Renal pelvis (tissue), 4 donors: ENCODE data around the gene RNF32. TPM values are rescaled to one million over a fixed set of nuclear protein-coding genes. Genes with fewer than 3 reads are reported as not detected.
"Not testable (repeated sequence)": the region's sequence is repeated elsewhere in the genome, so short reads cannot be mapped to it uniquely, and the experiment has no call there.

ENCODE experiments used
- DNase-seq: peaks from one replicate; pipeline ENCODE4 v3.0.0-alpha.2; 2013
- polyA plus RNA-seq, 3 donors: library from polyadenylated mRNA; unstranded; fragments of 120-200 nt; gene quantifications; one replicate each; pipeline ENCODE4 v1.2.1, GENCODE V29; 2013; ENCODE audit not compliant: insufficient read length in 3 of 3

The RNF32 gene
- polyA plus RNA-seq, 3 donors: 2.7 to 4.3 (median 3.5) TPM

DNA sequence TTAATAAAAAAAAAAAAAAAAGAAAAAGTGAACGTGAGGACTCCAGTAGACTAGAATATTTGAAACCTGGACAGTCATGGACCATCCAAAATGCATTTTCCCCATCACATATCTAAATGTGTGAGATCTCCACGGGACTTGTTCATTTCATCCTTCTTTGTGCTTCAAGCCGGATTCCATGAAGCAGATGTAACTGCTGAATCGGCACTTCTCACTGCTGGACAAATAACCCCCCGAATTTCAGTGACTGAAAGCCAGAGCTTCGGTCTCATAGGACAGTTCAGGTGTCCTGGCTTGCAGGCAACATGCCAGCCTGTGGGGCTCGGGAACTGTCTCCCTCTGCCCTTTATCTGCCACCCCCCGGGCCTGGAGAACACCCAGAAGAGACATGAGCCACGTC lies 33.3 kb downstream of the RNF32 start:
- no peak for DNase-seq

DNA sequence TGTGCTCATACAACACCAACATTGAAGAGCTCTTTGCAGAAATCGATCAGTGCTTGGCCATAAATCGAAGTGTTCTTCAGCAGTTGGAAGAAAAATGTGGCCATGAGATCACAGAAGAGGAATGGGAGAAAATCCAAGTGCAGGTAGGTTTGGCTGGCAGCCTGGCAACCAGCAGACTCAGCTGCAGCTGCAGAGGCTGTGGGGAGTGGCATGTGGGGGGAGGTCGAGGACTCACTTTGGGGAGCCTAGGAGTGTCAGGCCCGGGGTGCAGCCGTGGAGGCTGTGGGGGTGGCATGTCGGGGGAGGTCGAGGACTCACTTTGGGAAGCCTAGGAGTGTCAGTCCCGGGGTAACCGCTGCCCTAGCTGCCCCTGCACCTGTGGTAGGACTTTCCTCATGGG lies 35.1 kb downstream of the RNF32 start:
- DNase-seq: no peak

DNA sequence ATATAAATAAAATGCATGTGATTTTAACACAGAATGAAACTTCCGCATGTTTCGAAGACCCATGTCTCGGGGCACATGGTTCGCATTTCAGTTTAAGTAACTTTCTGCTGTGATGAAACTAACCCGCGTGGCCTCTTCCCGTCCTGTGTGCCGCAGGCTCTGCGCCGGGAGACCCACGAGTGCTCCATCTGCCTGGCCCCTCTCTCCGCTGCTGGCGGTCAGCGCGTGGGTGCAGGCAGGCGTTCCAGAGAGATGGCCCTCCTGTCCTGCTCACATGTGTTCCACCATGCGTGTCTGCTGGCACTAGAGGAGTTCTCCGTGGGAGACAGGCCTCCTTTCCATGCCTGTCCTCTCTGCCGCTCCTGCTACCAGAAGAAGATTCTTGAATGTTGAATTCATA lies 35.7 kb downstream of the RNF32 start:
- DNase-seq: no peak

DNA sequence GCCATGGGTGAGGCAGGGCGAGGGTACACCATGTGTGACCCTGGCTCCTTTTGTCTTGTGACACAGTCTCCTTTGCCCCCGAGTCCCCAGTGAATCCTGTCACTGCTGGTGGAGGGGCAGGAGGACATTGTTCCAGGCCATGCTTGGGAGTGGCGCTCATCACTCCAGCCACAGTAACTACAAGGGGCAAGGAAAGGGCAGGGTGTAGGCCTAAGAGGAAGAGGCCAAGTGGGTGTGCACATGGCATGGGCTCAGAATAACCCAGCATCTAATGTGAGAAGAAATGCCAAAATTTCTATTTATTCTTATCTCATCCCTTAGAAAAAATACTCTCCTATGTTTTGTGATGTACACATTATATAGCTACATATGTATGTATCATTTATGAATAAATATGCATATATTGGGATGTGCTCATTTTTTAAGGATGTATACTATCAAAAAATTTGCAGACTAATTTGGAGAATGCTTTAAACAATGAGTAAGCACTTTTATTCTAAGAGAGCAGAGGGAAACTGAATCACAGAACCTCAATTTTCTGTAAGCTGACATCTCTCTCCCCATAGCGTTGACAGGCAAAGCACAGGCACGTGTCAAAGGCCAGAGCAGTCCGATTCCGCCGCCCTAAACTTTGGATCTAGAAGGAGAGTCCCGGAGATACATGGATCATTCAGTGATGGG lies 36.9 kb downstream of the RNF32 start:
- no peak for DNase-seq

DNA sequence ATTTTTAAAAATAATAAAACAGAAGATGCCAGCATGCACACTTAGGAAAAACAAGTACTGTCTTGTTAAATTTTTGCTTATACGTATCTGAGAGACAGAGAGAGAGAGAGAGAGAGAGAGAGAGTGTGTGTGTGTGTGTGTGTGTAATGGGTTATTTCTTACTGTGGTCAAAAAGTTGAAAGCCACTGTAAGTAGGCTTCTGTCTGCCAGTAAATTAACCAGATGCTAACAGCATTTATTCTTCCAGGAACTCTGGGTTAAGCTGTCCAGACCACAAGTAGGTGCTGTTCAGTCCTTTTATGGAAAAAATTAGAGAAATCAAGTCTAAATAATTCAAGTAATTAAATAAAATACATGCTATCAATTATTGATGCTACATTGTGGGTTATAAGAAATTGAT lies 39.7 kb downstream of the RNF32 start:
- no peak for DNase-seq

DNA sequence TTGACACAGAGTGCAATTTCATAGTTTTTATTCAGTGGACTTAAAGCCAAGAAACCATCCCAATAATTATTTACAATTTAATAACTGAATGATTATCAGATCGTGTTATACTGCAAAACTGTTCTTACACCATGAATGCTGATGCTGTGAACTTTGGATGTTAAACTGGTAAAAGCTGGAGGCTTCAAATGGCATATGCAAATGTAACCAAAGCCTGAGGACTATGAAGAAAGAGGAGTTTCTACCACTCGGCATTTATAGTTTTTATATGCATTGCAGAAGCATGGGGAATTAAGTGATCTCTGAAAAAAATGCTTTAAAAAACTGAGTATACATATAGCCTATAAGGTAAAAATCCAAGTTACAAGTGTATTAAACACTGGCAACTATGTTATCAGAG lies 42.4 kb downstream of the RNF32 start:
- DNase-seq: no peak

DNA sequence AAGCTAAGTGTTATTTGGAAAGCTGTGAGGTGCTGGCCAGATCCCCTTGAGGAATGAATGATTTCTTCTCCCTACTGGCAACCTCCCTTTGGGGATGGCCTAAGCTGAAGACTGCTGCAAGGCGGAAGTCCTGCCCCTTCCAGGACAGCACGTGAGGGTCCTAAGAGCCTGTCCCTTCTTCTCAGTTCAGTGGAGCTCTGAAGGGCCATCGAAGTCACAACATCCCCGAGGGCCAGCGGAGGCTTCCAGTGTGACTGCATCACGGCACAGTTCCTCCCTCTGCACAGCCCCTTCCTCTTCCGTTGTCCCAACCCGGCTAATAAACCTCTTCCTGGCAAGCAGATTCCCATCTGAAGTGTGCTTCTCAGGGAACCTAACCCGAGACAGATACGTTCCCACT lies 43.7 kb downstream of the RNF32 start:
- DNase-seq: no peak

DNA sequence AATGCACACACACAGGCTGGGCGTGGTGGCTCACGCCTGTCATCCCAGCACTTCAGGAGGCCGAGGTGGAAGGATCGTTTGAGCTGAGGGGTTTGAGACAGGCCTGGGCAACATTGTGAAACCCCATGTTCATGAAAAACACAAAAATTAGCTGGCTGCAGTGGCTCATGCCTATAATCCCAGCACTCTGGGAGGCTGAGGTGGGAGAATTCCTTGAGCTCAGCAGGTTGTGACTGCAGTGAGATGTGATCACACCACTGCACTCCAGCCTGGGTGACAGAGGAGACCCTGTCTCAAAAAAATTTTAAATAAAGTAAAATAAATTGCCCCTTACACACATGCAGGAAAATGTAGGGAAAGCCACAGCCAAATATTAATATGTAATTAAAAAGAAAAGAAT lies 44.1 kb downstream of the RNF32 start:
- peak; percentile 42 for DNase-seq

DNA sequence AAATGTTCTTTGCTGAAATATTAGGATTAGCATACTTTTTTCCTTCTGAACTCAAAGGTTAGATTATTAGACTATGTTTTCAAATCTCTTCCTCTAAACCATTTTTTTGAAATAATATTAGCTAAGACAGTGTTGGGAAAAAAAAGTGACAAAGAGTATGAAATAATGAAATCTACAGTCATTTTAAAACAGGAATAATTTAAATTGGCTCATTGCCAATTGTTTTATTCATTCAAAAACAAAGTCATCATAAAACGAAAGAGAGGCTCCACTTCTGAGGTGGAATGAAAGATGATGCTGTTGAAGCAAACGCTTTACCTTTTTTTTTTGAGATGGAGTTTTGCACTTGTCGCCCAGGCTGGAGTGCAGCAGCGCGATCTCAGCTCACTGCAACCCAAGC lies 51.2 kb downstream of the RNF32 start:
- DNase-seq: no peak

DNA sequence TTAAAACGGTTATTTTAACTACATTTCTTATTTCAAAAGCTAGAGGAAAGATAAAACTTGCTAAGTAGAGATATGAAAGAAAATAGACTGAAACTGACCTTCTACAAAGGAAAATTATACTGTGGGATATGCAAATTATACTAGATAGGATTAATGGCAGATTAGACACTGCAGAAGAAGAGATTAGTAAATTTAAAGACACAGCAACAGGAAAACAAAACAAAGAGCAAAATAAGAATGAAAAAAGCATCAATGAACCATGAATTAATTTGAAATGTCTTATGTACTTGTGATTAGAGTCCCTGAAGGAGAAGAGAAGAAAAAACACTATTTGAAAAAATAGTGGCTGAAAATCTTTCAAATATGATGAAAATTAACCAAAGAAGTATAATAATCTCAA lies 52.3 kb downstream of the RNF32 start:
- DNase-seq: no peak

DNA sequence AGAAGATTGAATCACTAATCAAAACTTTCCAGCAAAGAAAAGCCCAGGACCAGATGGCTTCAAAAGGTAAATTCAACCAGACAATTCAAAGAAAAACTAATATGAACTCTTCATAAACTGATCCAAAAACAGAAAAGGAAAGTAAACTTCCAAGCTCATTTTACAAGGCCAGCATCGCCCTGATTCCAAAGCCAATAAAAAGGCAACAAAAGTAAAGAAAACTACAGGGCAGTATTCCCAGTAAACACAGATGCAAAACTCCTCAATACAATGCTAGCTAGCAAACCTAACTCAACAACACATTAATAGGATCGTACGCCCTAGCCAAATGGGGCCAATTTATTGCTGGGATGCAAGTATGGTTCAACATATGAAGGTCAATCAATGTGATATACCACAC lies 53.1 kb downstream of the RNF32 start:
- DNase-seq: no peak

DNA sequence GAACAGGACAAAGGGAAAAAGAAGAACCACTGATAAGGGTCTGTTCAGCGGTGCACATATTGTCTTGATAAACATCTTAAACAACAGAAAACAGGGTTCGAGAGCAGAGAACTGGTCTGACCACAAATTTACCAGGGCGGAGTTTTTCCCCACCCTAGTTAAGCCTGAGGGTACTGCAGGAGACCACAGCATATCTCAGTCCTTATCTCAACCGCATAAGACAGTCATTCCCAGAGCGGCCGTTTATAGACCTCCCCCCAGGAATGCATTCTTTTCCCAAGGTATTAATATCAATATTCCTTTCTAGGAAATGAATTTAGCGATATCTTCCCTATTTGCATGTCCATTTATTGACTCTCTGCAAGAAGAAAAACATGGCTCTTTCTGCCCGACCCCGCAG lies 56.7 kb downstream of the RNF32 start:
- not testable (repeated sequence) for DNase-seq

DNA sequence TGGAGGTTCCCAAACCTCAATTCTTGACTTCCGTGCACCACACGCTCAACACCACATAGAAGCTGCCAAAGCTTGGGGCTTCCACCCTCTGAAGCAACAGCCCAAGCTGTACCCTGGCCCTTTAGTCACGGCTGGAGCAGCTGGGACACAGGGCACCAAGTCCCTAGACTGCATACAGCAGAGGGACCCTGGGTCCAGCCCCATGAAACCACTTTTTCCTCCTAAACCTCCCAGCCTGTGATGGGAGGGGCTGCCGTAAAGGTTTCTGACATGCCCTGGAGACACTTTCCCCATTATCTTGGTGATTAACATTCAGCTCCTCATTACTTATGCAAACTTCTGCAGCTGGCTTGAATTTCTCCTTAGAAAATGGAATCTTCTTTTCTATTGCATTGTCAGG lies 57.9 kb downstream of the RNF32 start:
- DNase-seq: not testable (repeated sequence)

DNA sequence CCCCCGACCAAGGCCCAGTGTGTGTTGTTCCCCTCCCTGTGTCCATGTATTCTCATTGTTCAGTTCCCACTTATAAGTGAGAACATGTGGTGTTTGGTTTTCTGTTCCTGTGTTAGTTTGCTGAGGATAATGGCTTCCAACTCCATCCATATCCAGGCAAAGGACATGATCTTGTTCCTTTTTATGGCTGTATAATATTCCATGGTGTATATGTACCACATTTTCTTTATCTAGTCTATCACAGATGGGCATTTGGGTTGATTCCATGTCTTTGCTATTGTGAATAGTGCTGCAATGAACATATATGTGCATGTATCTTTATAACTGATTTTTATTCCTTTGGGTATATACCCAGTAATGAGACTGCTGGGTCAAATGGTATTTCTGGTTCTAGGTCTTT lies 61.2 kb downstream of the RNF32 start:
- DNase-seq: not testable (repeated sequence)

DNA sequence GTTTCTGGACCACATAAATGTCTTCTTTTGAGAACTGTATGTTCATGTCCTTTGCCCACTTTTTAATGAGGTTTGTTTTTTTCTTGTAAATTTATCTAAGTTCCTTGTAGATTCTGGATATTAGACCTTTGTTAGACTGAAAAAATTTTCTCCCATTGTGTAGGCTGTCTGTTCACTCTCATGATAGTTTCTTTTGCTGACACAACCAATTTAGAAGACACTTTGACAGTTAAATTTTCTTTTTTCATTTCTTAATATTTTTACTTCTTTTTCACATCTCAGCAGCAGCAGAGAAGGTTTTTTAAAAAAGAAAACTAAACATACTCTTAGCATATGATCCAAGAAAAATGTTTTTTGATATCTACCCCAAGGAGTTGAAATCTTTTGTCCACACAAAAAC lies 61.8 kb downstream of the RNF32 start:
- DNase-seq: no peak

DNA sequence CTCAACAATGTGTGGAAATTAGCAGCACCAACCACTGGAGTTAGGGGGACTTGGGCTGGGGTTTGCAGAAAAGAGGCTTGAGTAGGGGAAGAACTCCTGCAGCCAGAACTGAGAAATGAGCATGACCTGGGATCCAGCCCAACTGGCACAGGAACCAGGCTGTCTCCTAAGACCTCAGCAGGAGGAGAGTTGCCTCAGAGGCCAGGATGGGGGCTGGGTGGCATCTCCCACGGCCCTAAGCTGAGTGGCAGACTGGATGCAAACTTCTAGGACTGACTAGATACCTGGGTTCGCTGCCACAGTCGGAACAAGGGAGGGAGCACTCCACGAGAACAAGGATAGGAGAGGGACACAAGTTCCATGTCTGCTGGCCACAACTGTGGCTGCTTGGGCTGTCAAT lies 62.6 kb downstream of the RNF32 start:
- no peak for DNase-seq

DNA sequence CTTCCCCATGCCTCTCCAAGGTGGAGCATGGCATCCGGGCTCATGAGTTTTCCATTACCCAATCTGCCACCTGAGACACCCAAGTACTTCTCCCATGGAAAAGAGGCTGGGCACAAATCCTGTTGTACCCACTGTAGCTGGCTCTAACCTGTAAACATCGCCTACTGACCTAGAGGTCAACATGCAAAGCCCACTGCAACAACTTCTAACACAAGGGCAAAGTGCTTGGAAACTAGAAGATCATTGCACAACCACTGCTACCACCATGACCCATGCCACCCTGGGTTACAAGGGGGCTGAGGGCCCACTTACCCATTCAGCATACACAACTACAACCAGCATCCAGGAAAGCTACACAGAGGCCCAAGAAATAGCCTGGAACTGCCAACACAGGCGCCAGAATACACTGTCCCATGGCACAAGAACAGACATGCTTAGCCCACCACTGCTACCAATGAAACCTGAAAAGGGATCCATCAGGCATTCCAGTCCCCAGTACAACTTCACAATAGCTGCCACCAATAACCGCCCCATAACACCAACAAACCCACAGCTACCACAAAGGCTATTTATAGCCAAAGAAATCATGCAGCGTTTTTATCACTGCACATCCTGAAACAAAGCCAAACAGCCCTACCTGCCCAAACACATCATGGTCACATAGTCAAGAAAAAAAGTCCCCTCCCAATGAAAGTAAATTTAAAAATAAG lies 63.4 kb downstream of the RNF32 start:
- no peak for DNase-seq

DNA sequence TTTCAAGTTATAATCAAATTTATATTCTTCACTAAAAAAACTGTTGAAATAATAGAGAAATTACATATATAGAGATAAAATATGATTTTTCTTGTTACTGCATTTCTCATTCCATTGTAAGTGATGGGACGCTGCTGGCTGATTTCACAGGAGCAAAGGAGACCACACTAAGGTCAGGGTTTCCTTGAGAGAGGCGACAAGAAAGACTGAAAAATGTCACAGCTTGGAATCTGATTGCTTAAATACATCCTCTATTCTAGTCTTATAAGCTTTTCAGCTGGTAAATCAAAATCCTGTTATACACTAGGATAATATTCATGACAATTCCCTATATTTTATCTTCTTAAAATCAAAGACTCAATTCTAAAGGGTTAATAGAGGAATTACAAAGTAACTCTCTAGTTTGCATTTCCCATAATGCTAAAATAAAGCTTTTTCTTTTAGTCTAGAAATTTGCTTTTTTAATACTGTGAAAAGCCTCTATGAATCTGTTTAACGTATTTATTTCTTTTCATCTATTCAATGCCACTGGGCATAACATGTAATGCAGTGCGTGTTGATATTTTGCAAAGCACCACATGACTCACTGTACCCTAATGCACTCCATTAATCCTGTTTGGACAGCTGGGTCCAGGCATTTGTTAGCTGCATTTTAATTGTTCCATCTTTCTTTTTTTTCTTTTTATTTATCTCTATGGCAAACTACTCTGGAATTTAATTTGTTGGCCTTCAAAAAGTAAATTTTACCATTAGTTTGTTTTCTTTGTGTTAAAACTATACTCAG lies 81.7 kb downstream of the RNF32 start:
- DNase-seq: no peak

DNA sequence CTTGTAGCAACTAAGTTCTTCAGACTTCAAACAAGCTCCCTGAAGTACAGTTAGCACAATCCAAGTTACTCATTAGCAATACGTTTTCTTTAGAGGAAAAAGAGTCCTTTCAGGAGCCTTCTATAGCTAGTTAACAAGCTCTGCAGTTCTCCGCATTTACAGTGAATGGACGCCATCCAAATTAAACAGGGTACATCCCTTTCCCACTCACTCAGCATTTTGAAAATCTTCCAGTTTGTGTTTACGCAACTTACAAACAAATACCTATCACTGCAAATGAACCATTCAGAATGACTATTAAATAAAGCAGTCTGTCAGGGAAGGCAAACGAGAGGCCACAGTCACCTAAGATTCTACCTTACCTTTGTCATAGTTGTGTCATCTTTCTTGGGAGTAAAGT lies 84.5 kb downstream of the RNF32 start:
- no peak for DNase-seq

DNA sequence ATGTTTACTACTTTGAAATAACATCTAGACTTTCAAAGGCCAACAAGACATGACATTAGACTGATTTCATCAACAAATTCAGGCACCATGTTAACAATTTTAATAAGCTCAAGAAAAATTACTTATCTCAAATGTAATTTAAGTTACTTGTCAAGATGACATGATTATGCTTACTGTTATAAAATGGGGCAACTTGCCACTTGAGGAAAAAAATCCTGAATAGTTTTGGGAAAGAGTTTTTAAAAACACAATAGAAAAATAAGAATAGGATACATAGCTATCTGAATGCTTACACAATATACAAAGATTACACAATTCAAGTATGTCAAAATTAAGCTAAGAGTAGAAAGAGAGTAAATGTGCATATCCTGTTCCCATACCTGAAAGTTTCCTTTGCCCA lies 85.4 kb downstream of the RNF32 start:
- DNase-seq: no peak
